CD4-positive, alpha-beta memory T cell (primary cell): ENCODE measurements around the gene WFS1. TPM values are rescaled to one million over a fixed set of nuclear protein-coding genes. Genes with fewer than 3 reads are reported as not detected.

Experiments
- CTCF ChIA-PET: fragments of 350-600 bp; sonication (Branson Sonifier 250); formaldehyde crosslinking; loops from one replicate; lab custom pipeline; 2021; ENCODE audit warnings: inconsistent platforms; ENCODE audit not compliant: partially characterized antibody; lab: Charles Lee
- POLR2A ChIA-PET: fragments of 350-600 bp; sonication (Branson Sonifier 250); formaldehyde crosslinking; loops from one replicate; lab custom pipeline; 2021; ENCODE audit not compliant: partially characterized antibody; lab: Charles Lee
- DNase-seq, 5 donors: peaks; one replicate each; pipeline versions ENCODE4 v3.0.0 to v3.0.0-alpha.2; 2020 to 2022; ENCODE audit warnings: mixed read lengths in 1 of 5
- H3K27ac ChIP-seq: one replicate; pipeline ENCODE4 v1.7.0; 2013; ENCODE audit warnings: low read depth, low read length
- H3K27me3 ChIP-seq: 2 replicates; pipeline ENCODE4 v1.7.0; 2013; ENCODE audit warnings: mild to moderate bottlenecking, low read length, moderate library complexity; ENCODE audit not compliant: insufficient read depth
- H3K36me3 ChIP-seq: 2 replicates; pipeline ENCODE4 v1.7.0; 2013; ENCODE audit warnings: mild to moderate bottlenecking, low read length, moderate library complexity; ENCODE audit not compliant: insufficient read depth
- H3K4me1 ChIP-seq: 2 replicates; pipeline ENCODE4 v1.7.0; 2013; ENCODE audit warnings: mild to moderate bottlenecking, low read length, moderate library complexity; ENCODE audit not compliant: insufficient read depth
- H3K4me3 ChIP-seq, 2 donors: one replicate each; pipeline ENCODE4 v1.7.0; 2013; ENCODE audit warnings: low read length in 2 of 2, mild to moderate bottlenecking in 1 of 2
- H3K9me3 ChIP-seq, 2 donors: one replicate each; pipeline ENCODE4 v1.7.0; 2013; ENCODE audit warnings: low read length in 2 of 2, control low read depth in 1 of 2; ENCODE audit not compliant: control insufficient read depth in 1 of 2
- H3K27ac Mint-ChIP-seq, 7 donors: one replicate each; pipeline ENCODE4 v1.8.0; 2020 to 2021; ENCODE audit warnings: mixed read lengths in 7 of 7, mild to moderate bottlenecking in 6 of 7, inconsistent platforms in 3 of 7, moderate library complexity in 3 of 7
- H3K27me3 Mint-ChIP-seq, 2 donors: one replicate each; pipeline ENCODE4 v1.8.0; 2020 to 2021; ENCODE audit warnings: mixed read lengths in 2 of 2
- H3K36me3 Mint-ChIP-seq, 2 donors: one replicate each; pipeline ENCODE4 v1.8.0; 2020 to 2021; ENCODE audit warnings: mixed read lengths in 2 of 2, inconsistent platforms in 1 of 2, mild to moderate bottlenecking in 1 of 2
- H3K4me1 Mint-ChIP-seq, 4 donors: one replicate each; pipeline ENCODE4 v1.8.0; 2020 to 2021; ENCODE audit warnings: mixed read lengths in 4 of 4, mild to moderate bottlenecking in 1 of 4
- H3K4me3 Mint-ChIP-seq, 8 donors: one replicate each; pipeline ENCODE4 v1.8.0; 2020 to 2021; ENCODE audit warnings: mixed read lengths in 8 of 8, mild to moderate bottlenecking in 7 of 8, moderate library complexity in 6 of 8, inconsistent platforms in 3 of 8
- H3K9me3 Mint-ChIP-seq, 8 donors: one replicate each; pipeline ENCODE4 v1.8.0; 2020 to 2021; ENCODE audit warnings: mixed read lengths in 8 of 8, mild to moderate bottlenecking in 5 of 8, inconsistent platforms in 3 of 8, moderate library complexity in 1 of 8
- intact Hi-C: fragments of 100-400 bp; cut with micrococcal nuclease; formaldehyde crosslinking; loops from one replicate; pipeline ENCODE4 v1.15.1; 2023
- polyA plus RNA-seq, 2 donors: library from polyadenylated mRNA; unstranded; fragments of 300-500 nt; fragmentation: Illumina TruSeq; gene quantifications; one replicate each; pipeline ENCODE4 v1.2.3, GENCODE V29; 2021
- total RNA-seq, 2 experiments: library from RNA; stranded (reverse); gene quantifications; one replicate each; pipeline ENCODE4 v1.2.3, GENCODE V29; 2021

The WFS1 gene
- total and polyA plus RNA-seq, 4 experiments from 2014 or later = 2.6 to 5.5 (median 4.3) TPM

DNA sequence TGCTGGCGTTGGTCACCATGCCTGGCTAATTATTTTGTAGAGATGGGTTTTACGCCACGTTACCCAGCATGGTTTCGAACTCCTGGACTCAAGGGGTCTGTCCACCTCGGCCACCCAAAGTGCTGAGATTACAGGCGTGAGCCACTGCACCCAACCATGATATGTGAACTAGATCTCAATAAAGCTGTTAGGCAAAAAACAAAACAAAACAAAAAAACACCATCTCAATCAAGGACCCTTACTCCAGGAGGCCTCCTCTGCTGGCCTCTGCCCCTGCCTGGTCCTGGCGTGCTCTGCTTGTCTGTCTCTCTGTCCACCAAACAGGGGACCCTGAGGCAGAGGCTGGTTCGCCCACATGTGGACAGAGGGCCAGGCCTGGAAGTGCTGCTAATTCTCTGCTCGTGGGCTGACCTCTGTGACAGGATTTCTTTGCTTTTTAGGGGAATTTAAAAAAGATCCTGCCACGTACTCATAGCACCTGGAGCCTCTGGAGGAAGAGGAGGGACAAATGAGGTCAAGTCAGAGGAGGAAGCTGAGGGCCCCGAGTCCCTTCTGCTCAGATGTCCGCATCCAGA lies 32.7 kb upstream of the WFS1 start:
- POLR2A ChIA-PET = no interaction called here

DNA sequence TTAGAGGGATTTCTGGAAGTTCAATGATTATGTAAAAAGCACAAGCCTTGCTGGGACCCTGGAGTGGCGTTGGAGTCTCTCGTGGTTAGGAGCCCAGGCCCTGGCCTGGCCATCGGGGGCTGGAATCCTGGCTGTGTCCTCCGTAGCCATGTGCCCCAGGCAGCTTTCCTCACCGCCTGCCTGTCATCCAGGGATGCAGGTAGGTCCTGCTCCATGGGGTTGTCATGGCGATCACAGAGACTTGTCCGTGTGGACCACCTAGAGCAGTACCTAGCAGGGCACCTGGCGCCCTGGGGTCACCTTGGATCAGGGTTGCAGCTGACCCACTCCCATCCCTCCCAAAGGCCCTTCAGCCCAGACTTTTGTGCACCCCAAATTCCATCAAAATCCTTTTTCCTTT lies 30.2 kb upstream of the WFS1 start:
- Mint-ChIP-seq H3K9me3 (peaks cover 0 to 10% (median 9%) of the 10 kb centered on the region in 8 donors), H3K4me1 (peaks cover 0 to 5% (median 0%) of the 10 kb centered on the region in 4 donors), H3K36me3 (no peaks in the 10 kb centered on the region), H3K4me3 (no peak overlapping the region), H3K27ac (no peak overlapping the region), H3K27me3 (peaks cover 11 to 19% of the 10 kb centered on the region in 2 donors)
- POLR2A ChIA-PET = no interaction called here
- H3K4me1 ChIP-seq = no peaks in the 10 kb centered on the region
- CTCF ChIA-PET = interaction anchor here (0.6 to 1.3 kb wide), 2 partner anchors 10 to 115 kb away, joined by 3 to 6 read pairs; no protein-coding TSS in a partner anchor
- no peak overlapping the region for H3K27ac ChIP-seq
- H3K27me3 ChIP-seq = no peaks in the 10 kb centered on the region
- intact Hi-C loops = no loop called here
- H3K4me3 ChIP-seq = no peak overlapping the region
- no peak for DNase-seq
- H3K36me3 ChIP-seq = no peaks in the 10 kb centered on the region
- H3K9me3 ChIP-seq = no peaks in the 10 kb centered on the region

More for the DNA sequence above, 32.7 kb upstream of the WFS1 start:
- no peak for DNase-seq
- intact Hi-C loops = no loop called here
- no peaks in the 10 kb centered on the region for H3K9me3 Mint-ChIP-seq
- H3K27me3 ChIP-seq = no peaks in the 10 kb centered on the region
- H3K4me1 Mint-ChIP-seq = peaks cover 0 to 5% (median 0%) of the 10 kb centered on the region in 4 donors
- H3K27me3 Mint-ChIP-seq = peaks cover 0 to 4% of the 10 kb centered on the region in 2 donors
- no peak overlapping the region for H3K27ac Mint-ChIP-seq
- H3K27ac ChIP-seq = no peak overlapping the region
- H3K4me1 ChIP-seq = no peaks in the 10 kb centered on the region
- H3K9me3 ChIP-seq = no peaks in the 10 kb centered on the region
- no peaks in the 10 kb centered on the region for H3K36me3 ChIP-seq
- H3K4me3 Mint-ChIP-seq = no peak overlapping the region
- CTCF ChIA-PET = interaction anchor here (1.5 kb wide), 1 partner anchor 13 kb away, joined by 4 read pairs; no protein-coding TSS in a partner anchor
- H3K36me3 Mint-ChIP-seq = no peaks in the 10 kb centered on the region
- H3K4me3 ChIP-seq = no peak overlapping the region

- no peaks in the 10 kb centered on the region for H3K36me3 ChIP-seq
- Mint-ChIP-seq H3K4me1 (peaks cover 0 to 9% (median 3%) of the 10 kb centered on the region in 4 donors), H3K4me3 (no peak overlapping the region), H3K27me3 (peaks cover 16 to 24% of the 10 kb centered on the region in 2 donors), H3K36me3 (peaks cover 0 to 4% of the 10 kb centered on the region in 2 donors), H3K9me3 (peaks cover 0 to 14% (median 14%) of the 10 kb centered on the region in 8 donors), H3K27ac (no peak overlapping the region)
- no peak for DNase-seq
- no peak overlapping the region for H3K27ac ChIP-seq
- H3K9me3 ChIP-seq = no peaks in the 10 kb centered on the region
- no peaks in the 10 kb centered on the region for H3K4me1 ChIP-seq
- ChIA-PET CTCF (interaction anchor here (0.6 to 1.3 kb wide), 2 partner anchors 10 to 115 kb away, joined by 3 to 6 read pairs; no protein-coding TSS in a partner anchor), POLR2A (no interaction called here)
- H3K27me3 ChIP-seq = no peaks in the 10 kb centered on the region
- intact Hi-C loops = no loop called here
- no peak overlapping the region for H3K4me3 ChIP-seq
Observed at GRCh38 chr4:6239968-6240367, 29.7 kb upstream of the WFS1 start.

DNA sequence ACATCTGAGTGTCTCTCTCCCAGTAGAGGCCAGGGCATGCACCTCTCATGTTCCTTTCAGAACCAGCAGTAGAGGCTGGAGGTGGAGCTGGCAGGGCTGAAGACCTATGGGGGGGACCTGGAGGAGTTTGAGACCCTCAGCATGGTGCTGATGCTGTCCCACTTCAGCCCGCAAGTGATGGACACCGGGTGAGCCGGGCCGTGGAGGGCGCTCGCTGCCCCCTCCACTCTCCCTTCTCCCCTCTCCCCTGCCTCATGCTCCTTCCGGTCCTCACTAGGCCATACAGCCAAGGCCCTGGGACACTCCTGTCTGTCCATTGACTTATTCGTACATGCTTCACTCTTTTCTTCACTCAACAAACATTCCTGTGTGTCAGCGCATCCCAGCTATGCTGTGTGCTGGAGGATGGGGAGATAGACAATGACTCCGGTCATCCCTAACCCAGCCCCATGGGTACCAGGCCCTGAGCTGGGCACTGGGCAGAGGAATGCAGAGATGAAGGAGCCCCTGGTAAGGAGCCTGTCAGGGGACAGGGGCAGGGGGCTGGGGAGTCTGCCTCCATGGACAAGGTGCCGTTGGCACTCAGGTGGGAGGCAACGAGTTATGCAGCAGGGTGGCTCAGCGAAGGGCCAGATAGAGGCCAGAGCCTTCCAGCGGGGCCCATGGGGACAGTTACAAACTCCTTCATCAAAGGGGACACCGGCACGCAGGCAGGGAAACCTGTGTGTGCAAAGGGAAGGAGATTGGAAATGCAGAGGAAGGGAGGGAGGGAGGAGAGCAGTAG lies 28.4 kb upstream of the WFS1 start:
- DNase-seq = no peak
- peaks cover 0 to 11% (median 4%) of the 10 kb centered on the region in 4 donors for H3K4me1 Mint-ChIP-seq
- intact Hi-C loops = no loop called here
- no peak overlapping the region for H3K27ac ChIP-seq
- peaks cover 18 to 27% of the 10 kb centered on the region in 2 donors for H3K27me3 Mint-ChIP-seq
- no peak overlapping the region for H3K4me3 ChIP-seq
- H3K36me3 ChIP-seq = no peaks in the 10 kb centered on the region
- peaks cover 0 to 5% of the 10 kb centered on the region in 2 donors for H3K36me3 Mint-ChIP-seq
- peaks cover 2% of the 10 kb centered on the region for H3K27me3 ChIP-seq
- no peaks in the 10 kb centered on the region for H3K9me3 ChIP-seq
- CTCF ChIA-PET = no interaction called here
- H3K4me1 ChIP-seq = no peaks in the 10 kb centered on the region
- POLR2A ChIA-PET = no interaction called here
- H3K9me3 Mint-ChIP-seq = peaks cover 0 to 16% (median 15%) of the 10 kb centered on the region in 8 donors
- no peak overlapping the region for H3K4me3 Mint-ChIP-seq
- no peak overlapping the region for H3K27ac Mint-ChIP-seq

DNA sequence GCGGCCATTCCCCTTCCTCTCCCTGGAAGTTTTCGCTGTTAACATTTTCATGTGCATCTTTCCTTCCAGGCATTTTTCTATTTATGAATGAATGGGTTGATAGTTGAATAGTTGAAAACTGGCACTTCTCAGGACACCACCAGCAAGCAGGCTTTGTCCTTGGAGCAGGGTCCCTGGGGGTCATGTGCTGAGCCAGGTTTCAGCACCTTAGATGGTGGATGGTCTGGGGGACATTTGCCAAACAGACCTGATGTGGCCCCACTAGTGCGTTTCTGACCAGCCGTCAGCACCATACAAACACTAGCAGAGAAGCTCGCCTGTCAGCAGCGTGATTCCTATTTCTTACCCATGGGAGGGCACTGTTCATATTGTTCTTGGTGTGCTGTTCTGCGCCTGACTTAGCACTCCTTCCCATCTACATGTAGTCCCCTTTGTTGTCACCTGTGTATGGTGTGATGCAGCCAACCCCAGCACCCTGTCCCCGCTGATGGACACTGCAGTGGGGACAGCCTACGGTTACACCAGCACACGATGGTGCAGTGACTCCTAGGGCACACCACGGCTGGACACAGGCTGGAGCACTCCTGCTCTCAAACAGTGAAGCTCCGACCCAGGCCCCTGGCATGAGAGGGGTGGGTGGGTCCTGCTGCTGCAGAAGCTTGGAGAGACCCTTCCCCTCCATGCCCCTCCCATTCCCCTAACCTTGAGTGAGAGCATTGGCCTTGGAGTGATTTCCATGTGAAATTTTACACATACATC lies 27.2 kb upstream of the WFS1 start:
- peaks cover 25 to 35% of the 10 kb centered on the region in 2 donors for H3K27me3 Mint-ChIP-seq
- H3K9me3 Mint-ChIP-seq = peaks cover 0 to 20% (median 15%) of the 10 kb centered on the region in 8 donors
- no peaks in the 10 kb centered on the region for H3K36me3 ChIP-seq
- no peak for DNase-seq
- H3K4me3 Mint-ChIP-seq = no peak overlapping the region
- ChIA-PET CTCF (no interaction called here), POLR2A (no interaction called here)
- H3K4me3 ChIP-seq = no peak overlapping the region
- no peaks in the 10 kb centered on the region for H3K4me1 ChIP-seq
- H3K27ac ChIP-seq = no peak overlapping the region
- H3K27ac Mint-ChIP-seq = no peak overlapping the region
- H3K9me3 ChIP-seq = no peaks in the 10 kb centered on the region
- H3K27me3 ChIP-seq = peaks cover 6% of the 10 kb centered on the region
- H3K36me3 Mint-ChIP-seq = peaks cover 0 to 5% of the 10 kb centered on the region in 2 donors
- intact Hi-C loops = no loop called here
- H3K4me1 Mint-ChIP-seq = peaks cover 0 to 11% (median 4%) of the 10 kb centered on the region in 4 donors

DNA sequence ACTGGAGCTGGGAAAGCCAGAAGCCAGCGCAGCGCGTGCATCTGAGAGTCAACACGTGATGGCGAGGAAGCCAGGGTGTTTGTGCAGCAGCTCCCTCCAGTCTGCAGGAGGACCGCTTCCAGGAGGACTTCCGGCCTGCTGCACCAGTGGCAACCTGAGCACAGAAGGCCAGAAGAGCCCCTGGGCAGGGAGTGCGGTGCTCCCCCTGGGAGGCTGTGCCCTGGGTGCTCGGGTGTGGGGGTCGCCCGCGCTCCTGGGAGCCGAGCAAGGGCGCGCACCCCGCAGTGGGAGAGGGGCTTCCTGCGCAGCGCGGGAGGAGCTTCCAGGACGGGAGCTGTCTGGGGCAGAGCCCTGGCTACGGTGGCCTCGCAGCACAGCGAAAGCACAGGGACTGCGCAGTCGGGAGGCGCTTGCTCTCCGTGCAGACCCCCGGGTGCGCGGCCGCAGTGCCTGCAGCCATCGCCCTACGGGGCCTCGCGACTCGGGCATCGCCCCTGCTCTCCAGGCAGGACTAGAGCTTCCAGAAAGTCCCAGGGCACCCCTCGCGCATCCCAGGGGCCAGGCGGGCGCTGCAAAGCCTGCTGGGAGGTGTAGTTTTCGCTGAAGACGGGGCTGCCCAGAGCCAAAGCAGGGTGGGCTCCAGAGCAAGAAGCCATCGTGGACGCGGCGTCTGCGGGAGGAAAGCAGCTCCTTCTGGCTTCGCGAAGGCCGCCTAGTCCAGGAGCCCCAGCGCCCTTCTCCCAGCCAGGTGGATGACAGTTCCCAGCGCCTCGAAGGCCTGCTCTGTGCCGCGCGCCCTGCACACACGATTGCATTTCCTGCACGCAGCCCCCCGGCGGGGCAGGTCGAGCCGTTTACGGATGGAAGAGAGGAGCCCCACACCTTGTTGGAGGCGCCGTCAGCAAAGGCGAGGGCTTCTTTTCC lies 24.1 kb upstream of the WFS1 start:
- ChIA-PET CTCF (interaction anchor here (0.9 to 12.0 kb wide), 4 partner anchors 8 to 112 kb away, joined by 3 to 374 read pairs (median 4); no protein-coding TSS in a partner anchor), POLR2A (no interaction called here)
- intact Hi-C loops = no loop called here
- DNase-seq = no peak
- Histone ChIP-seq H3K36me3 (no peaks in the 10 kb centered on the region), H3K27ac (no peak overlapping the region), H3K4me1 (no peaks in the 10 kb centered on the region), H3K27me3 (peaks cover 6% of the 10 kb centered on the region), H3K9me3 (no peaks in the 10 kb centered on the region), H3K4me3 (no peak overlapping the region)
- H3K4me1 Mint-ChIP-seq = peaks cover 4 to 11% (median 5%) of the 10 kb centered on the region in 4 donors
- peaks cover 0 to 5% of the 10 kb centered on the region in 2 donors for H3K36me3 Mint-ChIP-seq
- peaks cover 27 to 44% of the 10 kb centered on the region in 2 donors for H3K27me3 Mint-ChIP-seq
- no peak overlapping the region for H3K27ac Mint-ChIP-seq
- H3K9me3 Mint-ChIP-seq = peaks cover 0 to 20% (median 15%) of the 10 kb centered on the region in 8 donors
- no peak overlapping the region for H3K4me3 Mint-ChIP-seq
